ENCODE results near the gene C12orf50. TPM values are rescaled to one million over a fixed set of nuclear protein-coding genes. Genes with fewer than 3 reads are reported as not detected.

C12orf50 gene
- total RNA-seq, 1 donor from 2014 or later, result not detected

Other genes with a start within 250 kb of the C12orf50 start
- 13.9 and 16.8 TPM in 2 replicates for gene CEP290, start 112.7 kb upstream of the C12orf50 start, total RNA-seq
- gene TMTC3, start 112.9 kb upstream of the C12orf50 start, total RNA-seq, result 24.0 and 42.1 TPM in 2 replicates